GM23248 (cell line): ENCODE measurements around the gene ZSWIM3. TPM values are rescaled to one million over a fixed set of nuclear protein-coding genes. Genes with fewer than 3 reads are reported as not detected.

Experiments used
- DNase-seq: peaks from one replicate; pipeline ENCODE4 v3.0.0-alpha.2; 2015
- H2AFZ ChIP-seq: fragments of 200-600 bp; sonication (generic); 2 replicates; pipeline ENCODE4 v1.6.1; 2016; ENCODE audit warnings: antibody characterized with exemption
- H3F3A ChIP-seq: fragments of 200-600 bp; sonication (generic); 2 replicates; pipeline ENCODE4 v1.6.1; 2016; ENCODE audit warnings: mild to moderate bottlenecking, antibody characterized with exemption, mixed run types; ENCODE audit not compliant: insufficient read depth
- H3K27ac ChIP-seq: fragments of 200-600 bp; sonication (generic); 2 replicates; pipeline ENCODE4 v1.5.1; 2016; ENCODE audit warnings: mild to moderate bottlenecking
- H3K27me3 ChIP-seq: fragments of 200-600 bp; sonication (generic); replicated peaks from 2 replicates; pipeline ENCODE4 v1.6.1; 2016; ENCODE audit warnings: mild to moderate bottlenecking; ENCODE audit not compliant: insufficient read depth
- H3K36me3 ChIP-seq: fragments of 200-600 bp; sonication (generic); 2 replicates; pipeline ENCODE4 v1.6.1; 2016; ENCODE audit warnings: low read depth, mild to moderate bottlenecking
- H3K4me1 ChIP-seq: fragments of 200-600 bp; sonication (generic); 2 replicates; pipeline ENCODE4 v1.6.1; 2016; ENCODE audit warnings: mild to moderate bottlenecking; ENCODE audit not compliant: insufficient read depth
- H3K4me2 ChIP-seq: fragments of 200-600 bp; sonication (generic); one replicate; pipeline ENCODE4 v1.6.1; 2016; ENCODE audit warnings: mild to moderate bottlenecking; ENCODE audit not compliant: unreplicated experiment
- H3K4me3 ChIP-seq: fragments of 200-600 bp; sonication (generic); 2 replicates; pipeline ENCODE4 v1.5.1; 2016; ENCODE audit warnings: mild to moderate bottlenecking
- H3K79me2 ChIP-seq: fragments of 200-600 bp; sonication (generic); 2 replicates; pipeline ENCODE4 v1.6.1; 2016; ENCODE audit warnings: mild to moderate bottlenecking; ENCODE audit not compliant: insufficient read depth
- H3K9ac ChIP-seq: fragments of 200-600 bp; sonication (generic); 2 replicates; pipeline ENCODE4 v1.6.1; 2016; ENCODE audit warnings: mild to moderate bottlenecking
- H3K9me2 ChIP-seq: fragments of 200-600 bp; sonication (generic); 2 replicates; pipeline ENCODE4 v1.6.1; 2016; ENCODE audit warnings: mixed run types, mild to moderate bottlenecking, moderate library complexity; ENCODE audit not compliant: insufficient read depth
- H3K9me3 ChIP-seq: fragments of 200-600 bp; sonication (generic); one replicate; pipeline ENCODE4 v1.6.1; 2017; ENCODE audit warnings: low read depth
- H4K20me1 ChIP-seq: fragments of 200-600 bp; sonication (generic); 2 replicates; pipeline ENCODE4 v1.6.0; 2016; ENCODE audit not compliant: insufficient read depth
- EZH2 ChIP-seq: fragments of 200-600 bp; sonication (generic); IDR thresholded peaks from 2 replicates; pipeline ENCODE4 v1.6.1; 2018; ENCODE audit warnings: antibody characterized with exemption, mild to moderate bottlenecking; ENCODE audit not compliant: insufficient read depth, poor library complexity, severe bottlenecking
- EZH2phosphoT487 ChIP-seq: fragments of 200-600 bp; sonication (generic); IDR thresholded peaks from 2 replicates; pipeline ENCODE4 v1.6.1; 2018; ENCODE audit warnings: antibody characterized with exemption, moderate library complexity, mild to moderate bottlenecking, low read depth; ENCODE audit not compliant: insufficient read depth
- WGBS, 2 experiments: methylation state at CpG; one replicate each; pipeline ENCODE4 v1.1.6; 2015 to 2017; ENCODE audit warnings: low lambda C conversion rate in 2 of 2, low coverage in 1 of 2; ENCODE audit errors: missing lambda C conversion rate in 2 of 2; 5-methylcytosine and 5-hydroxymethylcytosine counted together
- in situ Hi-C: fragments of 300-500 bp; cut with MboI; formaldehyde crosslinking; loops from 2 replicates; pipeline ENCODE4 v1.15.0; 2020
- polyA plus RNA-seq: library from polyadenylated mRNA; unstranded; fragments of >200 nt; fragmentation: Nextera tagmentation; extraction: Ambion mirVana; gene quantifications from 2 replicates; pipeline ENCODE4 v1.2.1, GENCODE V29; 2016
- total RNA-seq: library from RNA; depleted of rRNA; stranded (reverse); fragments of >200 nt; shearing (Covaris generic); gene quantifications from 2 replicates; pipeline ENCODE4 v1.2.3, GENCODE V29; 2014; rRNA removed

Gene ZSWIM3
- total RNA-seq (4.3 and 5.3 TPM in 2 replicates), polyA plus RNA-seq (1.9 and 2.0 TPM in 2 replicates)

DNA sequence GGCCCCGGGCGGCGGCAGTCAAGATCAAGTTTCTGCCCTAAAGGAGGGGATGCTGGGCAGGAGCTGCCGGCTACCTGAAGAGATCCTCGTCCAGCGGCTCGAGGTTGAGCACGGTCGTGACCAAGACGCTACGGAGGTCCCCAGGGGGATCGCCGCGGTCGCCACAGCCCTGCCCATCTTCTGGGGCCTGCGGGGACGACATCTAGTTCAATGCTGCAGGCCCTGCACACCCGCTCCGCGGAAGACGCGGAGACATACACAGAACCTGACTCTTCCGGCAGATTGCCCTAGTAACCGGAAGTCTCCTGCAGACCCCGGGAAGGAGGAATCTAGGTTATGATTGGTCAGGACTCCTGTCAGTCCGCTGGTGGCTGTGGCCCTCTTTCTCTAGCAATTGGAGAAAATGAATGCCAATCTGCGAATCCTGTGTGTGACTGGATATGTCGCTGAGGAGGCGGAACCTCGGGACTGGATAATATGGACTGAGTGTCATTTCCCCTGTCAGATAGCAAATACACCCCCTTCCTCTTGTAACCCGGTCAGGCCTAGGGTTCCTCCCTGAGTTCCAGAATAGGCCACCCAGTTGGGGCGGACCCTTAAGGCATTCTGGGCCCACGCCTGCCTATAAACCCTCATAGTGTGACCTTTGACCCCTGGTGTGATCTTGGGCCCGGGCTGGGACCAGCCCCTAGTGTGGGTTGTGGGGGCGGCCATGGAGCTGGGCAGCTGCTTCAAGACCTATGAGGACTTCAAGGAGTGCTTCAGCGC is at the start of gene ZSWIM3, which contains the start of gene ACOT8:
TSS of gene ZSWIM3 (plus strand) at position 501 of the 768 bp plus-strand sequence. CDS start at position 713, 212 bp downstream.
TSS of gene ACOT8 (minus strand) at position 279 of the 768 bp plus-strand sequence. CDS start at position 202, 77 bp downstream.
- 1% methylated on average over 30 to 36 of the region's 36 CpGs for WGBS, 2 experiments

DNA sequence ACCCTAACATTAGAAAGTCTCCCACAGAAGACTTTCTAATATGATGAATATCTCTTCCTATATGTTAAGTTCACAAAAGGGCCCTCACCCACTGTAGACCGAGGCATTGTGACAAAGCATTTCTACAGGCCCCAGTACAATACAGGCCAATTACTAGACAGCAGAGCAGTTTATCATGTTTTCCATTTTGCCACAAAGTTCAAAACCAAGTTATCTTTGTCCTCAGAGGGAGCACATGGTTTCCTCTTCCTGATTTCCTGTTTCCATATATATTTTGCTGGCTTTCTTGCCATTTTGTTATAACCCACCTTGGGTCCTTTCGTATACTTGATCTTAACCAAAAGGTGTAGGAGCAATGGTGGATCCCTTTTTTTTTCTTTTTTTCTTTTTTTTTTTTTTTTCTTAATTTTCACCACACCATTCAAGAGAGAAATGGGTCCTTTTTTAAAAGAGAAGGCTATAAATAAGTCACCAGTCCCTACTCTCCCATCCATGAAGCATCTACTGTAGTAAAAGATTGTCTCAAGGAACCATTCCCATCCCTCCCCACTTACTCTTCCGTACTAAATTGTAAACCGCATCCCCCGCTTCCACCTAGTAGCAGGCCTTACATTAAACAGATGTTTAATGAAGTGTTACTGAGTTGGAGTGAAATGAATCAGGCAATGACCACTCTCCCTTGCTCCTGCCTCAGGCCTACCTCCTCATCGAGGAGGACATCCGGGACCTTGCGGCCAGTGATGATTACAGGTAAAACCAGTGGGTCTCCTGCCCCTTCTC is 47.0 kb upstream of the ZSWIM3 start:
- DNase-seq: no peak
- 0 out of 2 replicates have a peak, but pooled peaks cover 3% of the 10 kb centered on the region for H3K4me1 ChIP-seq
- H3K4me3 ChIP-seq: no peak overlapping the region
- no peaks in the 10 kb centered on the region for H4K20me1 ChIP-seq
- H3K9me3 ChIP-seq: no peaks in the 10 kb centered on the region
- H3K79me2 ChIP-seq: peaks cover 25% of the 10 kb centered on the region
- no peak overlapping the region for H3K9ac ChIP-seq
- TF ChIP-seq EZH2: no peak
- H3K27me3 ChIP-seq: no peaks in the 10 kb centered on the region
- peaks cover 24% of the 10 kb centered on the region; the same call in 1 of the 2 replicates for H3F3A ChIP-seq
- no peak overlapping the region for H3K4me2 ChIP-seq
- peaks cover 40% of the 10 kb centered on the region for H3K36me3 ChIP-seq
- no peaks in the 10 kb centered on the region for H3K9me2 ChIP-seq
- H2AFZ ChIP-seq: no peak overlapping the region
- no peak overlapping the region for H3K27ac ChIP-seq
- in situ Hi-C loops: no loop called here
- WGBS, 2 experiments: 95 to 99% methylated on average over 8 of the region's 8 CpGs

More for the DNA sequence above, at the start of gene ZSWIM3, which contains the start of gene ACOT8:
- peaks cover 44% of the 10 kb centered on the region for H3K79me2 ChIP-seq
- peak within 1 kb of the TSS; percentile 88 for H3K9ac ChIP-seq
- no peaks in the 10 kb centered on the region; the same call in 1 of the 2 replicates for H3K36me3 ChIP-seq
- peaks cover 18% of the 10 kb centered on the region; the same call in 1 of the 2 replicates for H3K4me1 ChIP-seq
- peak within 1 kb of the TSS; percentile 97 for H2AFZ ChIP-seq
- no peaks in the 10 kb centered on the region for H4K20me1 ChIP-seq
- peak within 1 kb of the TSS; percentile 96 for H3K4me2 ChIP-seq
- peak; percentile 99 for DNase-seq
- H3K4me3 ChIP-seq: peak within 1 kb of the TSS; percentile 99
- no peaks in the 10 kb centered on the region for H3K27me3 ChIP-seq
- peak within 1 kb of the TSS; percentile 57 for H3K27ac ChIP-seq
- in situ Hi-C loops: no loop called here
- no peaks in the 10 kb centered on the region for H3K9me3 ChIP-seq
- TF ChIP-seq EZH2 (no peak), EZH2phosphoT487 (no peak)
- no peaks in the 10 kb centered on the region for H3K9me2 ChIP-seq
- 0 out of 2 replicates have a peak, but pooled peaks cover 2% of the 10 kb centered on the region for H3F3A ChIP-seq

DNA sequence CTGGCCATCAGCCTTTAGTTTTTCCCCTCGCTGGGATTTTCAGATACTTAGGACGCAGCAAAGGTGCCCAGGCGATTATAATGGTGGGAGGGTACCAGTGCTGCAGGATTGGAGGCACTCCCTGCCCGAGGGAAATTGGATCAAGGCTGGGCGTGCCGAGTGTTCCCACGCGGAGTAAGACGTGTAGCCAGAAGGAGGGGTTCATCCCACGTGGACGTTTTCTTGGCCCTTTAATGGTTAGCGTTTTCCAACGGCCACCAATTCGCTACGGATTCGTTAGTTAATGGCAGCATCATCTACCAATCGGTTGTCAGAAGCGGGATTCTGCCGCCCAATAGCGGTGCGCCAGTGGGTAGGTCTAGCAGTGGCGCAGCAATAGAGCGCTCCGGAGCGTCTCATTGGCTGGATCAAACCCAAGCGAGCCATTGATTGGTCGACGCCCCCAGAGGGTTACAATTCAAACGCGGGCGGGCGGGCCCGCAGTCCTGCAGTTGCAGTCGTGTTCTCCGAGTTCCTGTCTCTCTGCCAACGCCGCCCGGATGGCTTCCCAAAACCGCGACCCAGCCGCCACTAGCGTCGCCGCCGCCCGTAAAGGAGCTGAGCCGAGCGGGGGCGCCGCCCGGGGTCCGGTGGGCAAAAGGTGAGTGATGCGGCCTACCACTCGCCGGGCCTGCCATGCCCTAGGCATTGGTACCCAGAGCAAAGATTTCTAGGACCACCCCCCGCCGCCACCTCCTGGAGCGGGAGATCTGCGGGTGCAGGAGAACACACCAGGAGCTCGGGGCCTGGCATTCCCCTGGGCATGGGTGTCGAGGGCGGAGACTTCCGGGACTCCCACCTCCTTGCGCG is 45.0 kb upstream of the ZSWIM3 start, which contains the start of gene UBE2C:
TSS of gene UBE2C (plus strand) at position 488 of the 849 bp plus-strand sequence. CDS start at position 540, 52 bp downstream.
- WGBS, 2 experiments: 0% methylated on average over 56 to 61 of the region's 65 CpGs
- H3K27me3 ChIP-seq: no peaks in the 10 kb centered on the region
- no peaks in the 10 kb centered on the region for H4K20me1 ChIP-seq
- peaks cover 8% of the 10 kb centered on the region for H3K4me1 ChIP-seq
- peak within 1 kb of the TSS; percentile 81 for H3K9ac ChIP-seq
- peak within 1 kb of the TSS; percentile 73 for H2AFZ ChIP-seq
- peaks cover 34% of the 10 kb centered on the region for H3K79me2 ChIP-seq
- in situ Hi-C loops: no loop called here
- H3K4me2 ChIP-seq: peak within 1 kb of the TSS; percentile 88
- DNase-seq: peak; percentile 100
- H3F3A ChIP-seq: peaks cover 33% of the 10 kb centered on the region
- peak within 1 kb of the TSS; percentile 74 for H3K27ac ChIP-seq
- peak within 1 kb of the TSS; percentile 79 for H3K4me3 ChIP-seq
- TF ChIP-seq EZH2: no peak
- TF ChIP-seq EZH2phosphoT487: no peak
- peaks cover 27% of the 10 kb centered on the region for H3K36me3 ChIP-seq
- H3K9me2 ChIP-seq: no peaks in the 10 kb centered on the region
- H3K9me3 ChIP-seq: no peaks in the 10 kb centered on the region
